ELR (cell line): ENCODE results near the gene C19orf25.
A peak's percentile ranks its signal among the peaks of the same experiment; 100 is the strongest.

ENCODE experiments used
- DNase-seq: peaks from one replicate; pipeline ENCODE4 v3.0.0-alpha.2; 2015; ENCODE audit warnings: low read depth

The C19orf25 gene

DNA sequence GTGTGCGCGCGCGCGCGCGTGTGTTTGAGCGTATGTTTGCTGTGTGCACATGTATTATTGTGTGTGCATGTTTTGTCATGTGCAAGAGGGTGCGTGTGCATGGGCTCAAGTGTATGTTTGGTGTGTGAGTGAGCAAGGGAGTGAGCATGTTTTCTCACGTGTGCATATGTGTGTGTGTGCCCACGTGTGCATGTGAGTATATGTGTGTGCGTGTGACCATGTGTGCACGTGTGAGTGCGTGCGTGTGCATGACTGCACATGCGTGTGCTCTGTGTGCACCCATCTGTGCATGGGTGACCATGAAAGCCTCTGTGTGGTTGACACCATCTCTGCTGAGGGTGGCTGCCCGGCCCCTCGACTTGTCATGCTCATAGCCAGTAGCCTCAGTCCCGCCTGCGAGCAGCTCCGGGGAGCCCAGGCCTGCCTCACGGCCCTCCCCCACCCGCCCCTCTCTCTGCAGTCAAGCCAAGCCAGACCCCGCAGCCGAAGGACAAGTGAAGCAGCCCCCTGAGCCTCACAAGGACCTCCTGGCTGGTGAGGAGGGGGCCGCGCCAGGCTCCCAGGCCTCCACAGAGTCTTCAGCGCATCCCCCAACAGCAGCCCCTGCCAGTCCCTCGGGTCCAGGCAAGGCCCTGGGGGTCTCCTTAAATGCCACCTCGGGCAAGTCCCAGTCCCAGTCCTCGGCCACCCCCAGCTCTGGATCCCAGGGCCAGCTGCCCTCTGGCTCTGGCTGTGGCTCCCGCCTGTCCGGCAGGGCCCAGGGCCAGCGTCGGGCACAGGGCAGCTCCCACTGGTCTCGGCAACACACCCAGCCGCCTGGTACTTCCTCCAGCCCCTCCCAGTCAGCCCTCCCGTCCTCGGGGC lies 17.9 kb upstream of the C19orf25 start:
- no peak for DNase-seq

DNA sequence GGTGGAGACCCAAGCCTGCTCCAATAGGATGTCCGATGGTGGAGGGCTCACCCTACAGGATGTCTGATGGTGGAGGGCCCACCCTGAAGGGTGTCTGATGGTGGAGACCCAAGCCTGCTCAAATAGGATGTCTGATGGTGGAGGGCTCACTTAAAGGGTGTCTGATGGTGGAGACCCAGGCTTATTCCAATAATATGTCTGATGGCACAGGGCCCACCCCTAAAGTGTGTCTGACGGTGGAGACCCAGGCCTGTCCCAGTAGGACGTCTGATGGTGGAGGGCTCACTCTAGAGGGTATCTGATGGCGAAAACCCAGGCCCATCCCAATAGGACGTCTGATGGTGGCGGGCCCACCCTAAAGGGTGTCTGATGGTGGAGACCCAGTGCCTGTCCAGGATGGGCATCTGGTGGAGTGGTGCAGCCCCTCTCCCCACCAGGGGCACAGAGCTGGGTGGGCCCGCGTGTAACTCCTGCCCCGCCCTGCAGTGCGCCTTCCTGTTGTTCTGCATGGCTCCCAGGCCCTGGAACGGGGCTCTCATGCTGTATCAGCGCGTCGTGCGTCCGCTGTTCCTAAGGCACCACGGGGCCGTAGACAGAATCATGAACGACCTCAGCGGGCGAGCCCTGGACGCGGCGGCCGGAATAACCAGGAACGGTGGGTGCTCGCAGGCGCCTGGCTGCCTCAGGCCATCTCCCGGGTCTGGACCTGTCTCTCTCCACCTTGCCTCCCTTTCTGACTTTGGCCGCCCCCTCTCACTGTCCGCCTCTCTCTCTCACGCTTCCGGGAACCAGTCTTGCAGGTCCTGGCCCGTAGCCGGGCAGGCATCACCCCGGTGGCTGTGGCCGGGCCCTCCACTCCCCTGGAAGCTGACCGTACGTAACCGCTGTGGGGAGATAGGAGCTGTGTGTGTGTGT lies 17.0 kb upstream of the C19orf25 start:
- no peak for DNase-seq

DNA sequence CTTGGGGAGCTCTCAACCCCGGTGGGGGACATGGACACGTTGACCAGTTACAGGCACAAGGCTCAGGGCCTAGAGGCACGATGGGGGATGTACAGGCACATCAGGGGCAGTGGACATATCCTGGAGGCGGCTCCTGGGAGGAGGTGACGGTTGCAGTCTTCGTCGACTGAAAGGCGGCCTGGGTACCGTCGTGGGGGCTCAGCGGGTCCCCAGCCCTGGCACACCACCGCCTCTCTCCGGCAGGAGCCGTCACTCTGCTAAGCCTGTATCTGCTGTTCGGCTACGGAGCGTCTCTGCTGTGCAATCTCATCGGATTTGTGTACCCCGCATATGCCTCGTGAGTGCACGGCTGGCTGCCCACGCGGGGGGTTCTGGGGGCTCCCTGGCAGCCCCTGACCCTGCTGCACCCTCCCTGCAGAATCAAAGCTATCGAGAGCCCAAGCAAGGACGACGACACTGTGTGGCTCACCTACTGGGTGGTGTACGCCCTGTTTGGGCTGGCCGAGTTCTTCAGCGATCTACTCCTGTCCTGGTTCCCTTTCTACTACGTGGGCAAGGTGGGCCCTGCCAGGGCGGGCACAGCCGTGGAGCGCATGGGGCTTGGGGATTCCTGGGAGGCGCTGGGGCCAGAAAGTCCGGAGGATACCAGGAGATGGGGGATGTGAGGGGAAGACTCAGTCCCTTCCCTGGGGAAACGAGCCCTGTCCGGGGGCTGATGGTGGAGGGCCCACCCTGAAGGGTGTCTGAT lies 16.2 kb upstream of the C19orf25 start:
- DNase-seq, result no peak

DNA sequence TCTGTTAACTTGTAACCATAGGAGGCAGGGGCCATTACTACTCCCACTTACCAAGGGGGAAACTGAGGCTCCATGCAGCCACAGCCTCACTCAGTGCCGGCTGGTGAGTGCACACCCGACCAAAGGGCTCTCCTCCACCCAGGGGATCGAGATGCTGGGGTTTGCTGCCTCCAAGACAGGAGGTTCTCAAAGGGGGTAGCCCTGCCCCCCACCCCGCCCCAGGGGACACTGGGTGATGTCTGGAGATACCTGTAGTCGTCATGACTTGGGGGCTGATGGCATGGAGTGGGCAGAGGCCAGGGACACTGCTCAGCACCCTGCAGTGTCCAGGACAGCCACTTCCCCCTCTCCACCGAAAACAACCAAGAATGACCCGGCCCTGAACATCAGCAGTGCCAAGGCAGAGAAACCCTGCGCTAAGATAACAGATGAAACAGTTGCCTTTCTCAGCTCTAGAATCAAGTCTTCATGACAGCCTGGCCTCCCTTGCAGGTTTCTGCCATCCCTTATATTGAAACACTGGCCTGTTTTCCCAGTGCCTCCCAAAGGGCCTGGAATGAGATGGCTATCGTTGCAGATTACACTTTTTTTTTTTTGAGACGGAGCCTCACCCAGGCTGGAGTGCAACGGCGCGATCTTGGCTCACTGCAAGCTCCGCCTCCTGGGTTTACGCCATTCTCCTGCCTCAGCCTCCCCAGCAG lies 15.2 kb upstream of the C19orf25 start:
- DNase-seq, result no peak

DNA sequence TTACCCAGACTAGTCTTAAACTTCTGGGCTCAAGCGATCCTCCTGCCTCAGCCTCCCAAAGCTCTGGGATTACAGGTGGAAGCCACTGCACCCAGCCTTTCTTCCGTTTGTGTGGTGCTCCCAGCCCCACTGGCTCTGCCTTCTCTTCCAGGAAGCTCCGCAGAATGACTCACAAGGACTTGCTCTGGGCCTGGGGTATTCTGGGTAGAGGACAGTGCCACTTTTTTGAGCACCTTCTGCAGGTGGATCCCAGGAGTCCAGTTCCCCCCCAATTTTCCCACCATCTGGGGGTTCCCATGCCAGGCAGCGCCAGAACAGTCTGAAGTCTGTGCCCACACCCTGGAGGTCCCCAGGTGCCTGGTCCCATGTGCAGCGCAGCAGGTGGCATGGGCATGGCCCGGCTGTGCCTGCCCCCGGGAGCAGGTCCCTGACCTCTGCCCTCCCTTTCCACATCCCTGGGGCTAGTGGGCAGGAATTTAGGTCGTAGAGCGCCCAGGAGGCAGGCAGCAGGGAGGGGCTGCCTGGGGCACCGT lies 13.5 kb upstream of the C19orf25 start:
- DNase-seq, result peak; percentile 56

DNA sequence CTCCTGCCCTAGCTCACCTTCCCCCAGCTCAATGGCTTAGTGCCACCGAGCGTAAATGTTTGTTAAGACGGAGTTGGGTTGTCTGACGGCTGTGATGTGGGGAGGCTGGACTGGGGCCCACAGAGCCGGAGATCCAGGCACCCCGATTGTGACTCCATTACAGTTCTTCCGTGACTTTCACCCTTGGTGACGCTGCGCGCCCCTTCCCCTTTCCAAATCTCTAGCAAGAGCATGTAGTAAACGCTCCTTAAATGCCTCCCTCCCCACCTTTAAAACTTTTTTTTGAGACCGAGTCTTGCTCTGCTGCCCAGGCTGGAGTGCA lies 12.8 kb upstream of the C19orf25 start:
- no peak for DNase-seq

DNA sequence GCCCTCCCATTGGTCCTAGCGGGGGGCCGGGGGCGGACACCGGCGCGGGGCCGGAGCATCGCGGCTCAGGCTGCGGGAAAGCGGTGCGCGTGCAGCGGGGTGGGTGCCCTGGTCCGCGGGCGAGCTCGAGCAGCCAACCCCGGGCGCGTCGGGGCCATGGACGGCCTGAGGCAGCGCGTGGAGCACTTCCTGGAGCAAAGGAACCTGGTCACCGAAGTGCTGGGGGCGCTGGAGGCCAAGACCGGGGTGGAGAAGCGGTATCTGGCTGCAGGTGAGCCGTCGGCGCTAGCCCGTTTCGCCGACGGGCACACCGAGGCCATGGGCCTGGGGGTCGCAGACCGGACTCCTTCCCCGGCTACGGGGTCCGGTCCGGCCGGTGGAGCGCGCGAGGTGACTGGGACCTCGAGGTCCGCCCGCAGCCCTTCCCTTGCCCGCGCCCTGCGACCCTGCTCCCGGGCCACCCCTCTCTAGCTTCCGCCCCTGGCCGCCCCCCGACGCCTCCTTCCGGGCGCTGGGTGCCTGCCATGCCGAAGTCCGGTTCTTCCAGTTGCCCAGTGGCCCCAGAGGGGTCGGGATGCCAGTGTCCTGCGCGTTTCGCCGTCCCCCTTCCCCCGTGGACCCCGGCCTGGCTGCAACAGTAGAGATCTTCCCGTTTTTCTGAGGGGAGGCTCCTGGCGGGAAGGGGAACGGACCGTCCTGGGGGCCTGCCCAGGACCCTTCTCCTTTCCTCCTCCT lies 12.3 kb upstream of the C19orf25 start, which contains the start of gene REEP6:
Gene REEP6 (plus strand): TSS at position 68 of the 735 bp plus-strand sequence. CDS start 89 bp downstream, at position 157.
- DNase-seq, result no peak

DNA sequence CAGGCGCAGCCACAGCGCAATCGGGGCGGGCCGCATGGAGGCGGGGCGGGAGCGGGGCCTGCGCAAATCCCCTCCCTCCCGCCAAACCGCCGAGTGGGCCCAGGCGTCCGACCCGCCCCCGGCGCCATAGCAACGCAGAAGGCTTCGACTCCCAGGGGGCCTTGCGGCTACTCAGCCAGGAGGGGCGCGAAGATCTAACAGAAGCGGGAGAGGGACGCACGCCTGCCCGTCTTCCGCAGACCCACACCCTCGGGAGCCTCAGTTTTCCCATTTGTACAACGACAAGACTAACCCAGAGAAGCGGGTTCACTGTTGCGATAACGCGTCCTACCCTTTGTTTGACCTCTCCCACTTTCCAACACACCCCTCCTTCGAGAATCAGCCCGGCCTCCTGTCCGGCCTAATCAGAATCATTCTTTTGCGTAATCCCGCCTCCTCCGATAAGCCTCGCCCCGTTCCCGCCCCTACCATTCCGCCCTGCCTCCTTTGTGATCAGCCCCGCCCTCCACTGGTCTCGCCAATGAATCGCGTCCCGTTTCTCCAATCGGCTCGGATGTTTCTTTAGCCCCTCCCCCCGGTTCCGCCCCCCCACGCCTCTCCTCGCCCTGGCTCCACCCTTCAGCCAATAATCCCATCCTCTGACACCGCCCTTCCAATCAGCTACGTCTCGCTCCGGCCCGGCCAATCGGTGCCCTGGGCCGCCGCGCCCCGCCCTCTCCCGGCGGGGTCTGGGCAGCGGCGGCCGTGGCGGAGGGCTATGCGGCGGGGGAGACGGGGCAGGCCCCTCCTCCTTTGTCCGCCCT lies 11.5 kb upstream of the C19orf25 start, which contains the start of gene PCSK4:
Gene PCSK4 (minus strand): TSS at position 40 of the 803 bp plus-strand sequence. CDS start 4 bp downstream, at position 36.
- peak; percentile 99 for DNase-seq

DNA sequence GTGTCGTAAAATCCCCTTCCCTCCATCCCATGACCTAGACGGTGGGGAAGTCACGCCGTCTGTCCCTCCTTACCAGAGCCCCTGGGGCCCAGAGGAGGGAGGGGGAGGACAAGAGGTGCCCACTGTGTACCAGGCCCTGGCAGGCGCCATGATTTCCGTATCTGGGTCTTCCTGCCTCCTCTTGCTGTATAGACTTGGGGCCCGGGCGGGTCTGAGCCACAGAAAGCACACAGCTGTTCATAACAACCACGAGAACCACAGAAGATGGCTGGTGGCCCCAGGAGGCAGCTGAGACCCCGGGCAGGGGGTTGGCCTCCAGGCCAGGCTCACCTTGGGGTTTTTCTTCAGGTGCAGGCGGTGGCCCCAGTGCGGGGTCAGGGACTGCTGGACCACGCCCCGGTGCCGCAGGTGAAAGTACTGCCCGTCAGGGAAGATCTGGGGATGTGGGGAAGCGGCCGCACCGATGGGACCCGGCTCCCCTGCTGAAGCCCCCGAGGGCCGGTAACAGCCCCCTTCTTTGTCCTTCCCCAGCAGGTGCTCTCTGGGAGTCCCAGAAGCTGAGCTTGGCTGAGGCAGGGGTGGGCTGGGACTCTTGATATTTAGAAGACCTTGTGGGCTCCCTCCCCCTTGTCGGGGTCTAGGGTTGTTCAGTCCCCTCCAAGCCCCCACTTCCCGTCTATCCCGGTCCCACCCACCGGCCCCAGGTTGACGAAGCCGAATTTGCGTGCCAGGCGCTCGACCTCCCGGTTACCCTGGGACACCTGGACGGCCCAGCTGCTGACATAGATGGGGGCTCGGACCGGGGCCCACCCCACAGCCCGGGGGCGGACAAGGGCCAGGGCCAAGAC lies 10.7 kb upstream of the C19orf25 start:
- DNase-seq, result no peak

DNA sequence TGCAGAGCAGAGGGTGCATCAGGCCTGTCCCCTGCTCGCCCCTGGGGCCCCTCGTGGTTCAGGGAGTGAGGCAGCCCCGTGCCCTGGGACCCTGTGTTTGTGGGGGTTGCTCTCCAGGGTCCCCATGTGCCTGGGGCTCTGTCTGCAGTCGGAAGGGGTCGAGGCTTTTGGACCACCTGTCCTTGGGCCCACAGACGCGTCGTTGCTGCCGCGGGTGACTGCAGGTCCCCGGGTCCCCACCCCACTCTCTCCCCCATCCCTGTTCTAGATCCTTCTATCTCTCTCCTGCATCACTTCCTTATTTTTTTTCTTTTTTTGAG lies 9.2 kb upstream of the C19orf25 start:
- no peak for DNase-seq

DNA sequence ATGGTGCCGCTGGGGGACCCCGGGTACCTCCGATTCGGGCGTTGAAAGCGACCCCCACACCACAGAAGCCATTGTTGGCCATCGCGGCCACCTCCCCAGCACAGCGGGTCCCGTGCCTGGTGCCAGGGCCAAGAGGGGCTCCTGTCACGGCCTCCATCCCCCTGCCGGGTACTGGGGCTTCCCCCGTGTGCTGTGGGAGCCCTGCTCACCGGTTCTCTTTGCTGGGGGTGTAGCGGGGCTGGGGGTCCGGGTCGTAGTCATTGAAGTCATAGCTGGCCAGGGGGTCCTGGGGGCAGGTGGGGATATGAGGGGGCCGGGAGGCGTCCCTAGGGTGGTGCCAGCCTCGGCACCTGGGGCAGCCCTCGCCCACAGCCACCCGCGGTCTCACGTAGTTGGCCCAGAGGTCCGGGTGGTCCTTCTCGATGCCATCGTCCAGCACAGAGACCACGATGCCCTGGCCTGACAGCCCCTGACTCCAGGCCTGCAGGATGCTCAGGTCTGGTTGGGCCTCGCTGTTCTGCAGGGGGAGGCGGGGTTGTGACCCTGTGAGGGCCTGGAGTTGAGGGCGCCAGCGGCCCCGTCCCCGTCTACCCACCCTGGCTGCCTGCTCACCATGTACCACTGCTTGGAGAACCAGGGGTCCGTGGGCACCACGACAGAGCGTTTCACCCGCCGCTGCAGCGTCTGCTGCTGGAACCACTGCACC lies 8.7 kb upstream of the C19orf25 start:
- no peak for DNase-seq

DNA sequence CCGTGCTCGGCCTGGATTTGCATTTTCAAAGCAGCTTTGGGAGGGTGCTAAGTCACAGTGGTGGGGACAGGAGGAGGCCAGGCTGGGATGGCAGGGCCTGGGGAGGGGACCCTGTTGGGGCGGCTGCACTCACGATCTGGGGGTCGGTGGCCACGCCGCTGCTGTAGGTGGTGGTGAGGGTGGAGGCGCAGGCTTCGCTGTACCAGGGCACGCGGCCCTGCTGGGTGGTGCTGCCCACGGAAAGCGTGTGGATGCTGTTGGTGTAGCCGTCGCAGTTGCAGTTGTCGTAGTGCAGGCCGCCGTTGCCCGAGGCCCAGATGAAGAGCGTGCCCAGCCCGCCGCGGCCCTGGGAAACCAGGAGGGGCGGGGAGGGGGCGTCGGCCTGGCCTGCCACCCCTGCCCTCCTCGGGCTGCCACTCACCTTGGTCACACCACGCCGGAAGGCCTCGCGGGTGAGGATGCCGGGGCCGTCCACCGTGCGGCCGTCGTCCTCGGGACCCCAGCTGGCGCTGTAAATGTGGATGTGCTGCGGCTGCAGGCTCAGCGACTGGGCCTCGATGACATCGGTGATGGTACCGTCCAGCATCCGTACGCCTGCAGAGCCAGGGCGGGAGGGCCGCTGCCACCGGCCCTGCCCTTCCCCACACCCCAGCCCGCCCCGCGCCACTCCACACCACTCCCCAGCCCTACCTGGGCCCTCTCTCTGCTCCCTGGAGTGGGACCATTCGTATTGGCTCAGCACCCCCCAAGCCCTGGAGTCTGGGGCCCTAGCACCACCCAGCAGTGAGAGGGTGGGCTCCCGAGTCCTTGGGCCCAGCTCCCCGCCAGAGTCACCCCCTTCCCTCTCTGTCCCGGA lies 7.9 kb upstream of the C19orf25 start:
- DNase-seq, result no peak

DNA sequence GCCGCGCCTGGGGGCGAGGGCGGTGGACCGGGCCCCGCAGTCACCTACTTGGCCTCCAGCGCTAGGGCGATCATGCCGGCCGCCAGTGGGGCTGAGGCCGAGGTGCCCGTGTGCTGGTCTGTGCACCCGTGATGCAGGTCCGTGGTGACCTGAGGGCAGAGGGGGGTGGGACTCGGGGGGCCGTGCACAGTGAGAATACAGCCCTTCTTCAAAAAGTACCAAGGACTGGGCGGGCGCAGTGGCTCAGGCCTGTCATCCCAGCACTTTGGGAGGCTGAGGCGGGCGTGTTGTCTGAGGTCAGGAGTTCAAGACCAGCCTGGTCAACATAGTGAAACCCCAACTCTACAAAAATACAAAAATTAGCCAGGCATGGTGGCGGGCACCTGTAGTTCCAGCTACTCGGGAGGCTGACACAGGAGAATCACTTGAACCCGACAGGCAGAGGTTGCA lies 5.0 kb upstream of the C19orf25 start:
- DNase-seq, result no peak

DNA sequence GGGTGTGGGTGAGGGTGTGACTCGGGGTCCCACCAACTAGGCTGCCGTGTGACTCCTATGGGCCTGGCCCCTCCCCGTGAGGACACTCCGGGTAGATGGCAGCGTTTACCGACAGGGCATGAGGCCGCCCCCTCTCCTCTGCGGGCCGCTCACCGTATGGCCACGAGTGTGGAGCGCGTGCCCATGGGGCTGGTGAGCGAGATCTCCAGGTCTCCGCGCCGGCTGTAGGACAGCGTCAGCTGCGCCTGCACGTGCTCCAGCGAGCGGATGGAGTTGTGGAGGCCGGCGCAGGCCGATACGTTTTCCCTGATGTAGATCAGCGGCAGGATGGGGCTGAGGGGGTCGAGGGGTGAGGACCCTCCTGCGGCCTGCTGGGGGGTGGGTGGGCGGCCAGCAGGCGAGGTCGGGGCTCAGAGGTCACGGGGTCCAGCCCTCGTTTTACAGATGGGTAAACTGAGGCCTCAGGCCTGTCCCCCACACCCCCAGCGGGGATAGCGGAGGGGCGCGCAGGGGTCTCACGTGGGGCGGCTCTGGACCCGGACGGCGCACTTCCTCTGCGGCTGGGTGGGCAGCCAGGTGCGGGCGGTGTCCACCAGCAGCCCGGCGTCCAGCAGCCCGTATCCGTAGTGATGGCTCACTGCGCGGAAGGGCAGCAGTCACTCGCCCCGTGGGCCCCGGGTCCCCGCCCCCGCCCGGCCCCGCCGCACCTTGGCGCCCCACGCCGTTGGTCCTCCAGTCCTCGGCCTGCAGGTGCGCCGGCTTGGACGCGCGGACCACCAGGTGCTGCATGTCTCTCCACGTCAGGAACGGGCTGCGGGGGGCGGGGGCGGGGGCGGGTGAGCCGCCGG lies 4.3 kb upstream of the C19orf25 start:
- DNase-seq, result no peak

DNA sequence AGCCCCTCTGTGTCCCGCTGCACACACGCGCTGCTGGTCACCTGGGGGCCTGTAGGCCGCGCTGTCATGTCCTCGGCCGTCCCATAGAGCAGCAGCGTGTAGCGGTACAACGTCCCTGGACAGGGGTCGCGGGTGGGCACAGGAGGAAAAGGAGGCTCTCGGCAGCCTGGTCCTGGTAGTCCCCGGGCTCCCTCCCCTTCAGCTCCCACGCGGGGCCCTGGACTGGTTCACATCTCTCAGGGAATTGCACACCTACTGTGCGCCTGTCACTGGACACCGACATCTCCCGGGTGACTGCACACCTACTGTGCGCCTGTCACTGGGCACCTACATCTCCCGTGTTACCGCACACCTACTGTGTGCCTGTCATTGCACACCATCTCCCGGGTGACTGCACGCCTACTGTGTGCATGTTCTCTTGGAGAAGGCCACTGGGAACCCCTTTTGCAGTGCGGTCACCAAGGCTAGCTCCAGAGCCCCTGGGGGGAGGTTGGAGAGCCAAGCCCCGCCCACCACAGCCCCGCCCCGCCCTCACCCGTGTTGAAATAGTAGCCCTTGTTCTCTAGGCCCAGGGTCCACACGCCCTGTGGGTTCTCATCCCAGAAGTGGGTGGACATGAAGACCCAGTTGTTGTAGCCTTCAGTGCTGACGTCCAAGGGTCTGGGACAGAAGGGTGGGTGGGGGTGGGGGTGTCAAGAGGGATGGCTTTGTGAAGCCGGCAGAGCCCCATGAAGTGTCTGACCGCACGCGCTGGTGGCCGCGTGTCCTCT lies 3.5 kb upstream of the C19orf25 start:
- no peak for DNase-seq
